Measurements from ENCODE around the gene GNG14. TPM values are rescaled to one million over a fixed set of nuclear protein-coding genes. Genes with fewer than 3 reads are reported as not detected.

Gene GNG14
- total and polyA plus RNA-seq, 2 of the 4 experiments (the other 2 are of a cell fraction) = not detected

DNA sequence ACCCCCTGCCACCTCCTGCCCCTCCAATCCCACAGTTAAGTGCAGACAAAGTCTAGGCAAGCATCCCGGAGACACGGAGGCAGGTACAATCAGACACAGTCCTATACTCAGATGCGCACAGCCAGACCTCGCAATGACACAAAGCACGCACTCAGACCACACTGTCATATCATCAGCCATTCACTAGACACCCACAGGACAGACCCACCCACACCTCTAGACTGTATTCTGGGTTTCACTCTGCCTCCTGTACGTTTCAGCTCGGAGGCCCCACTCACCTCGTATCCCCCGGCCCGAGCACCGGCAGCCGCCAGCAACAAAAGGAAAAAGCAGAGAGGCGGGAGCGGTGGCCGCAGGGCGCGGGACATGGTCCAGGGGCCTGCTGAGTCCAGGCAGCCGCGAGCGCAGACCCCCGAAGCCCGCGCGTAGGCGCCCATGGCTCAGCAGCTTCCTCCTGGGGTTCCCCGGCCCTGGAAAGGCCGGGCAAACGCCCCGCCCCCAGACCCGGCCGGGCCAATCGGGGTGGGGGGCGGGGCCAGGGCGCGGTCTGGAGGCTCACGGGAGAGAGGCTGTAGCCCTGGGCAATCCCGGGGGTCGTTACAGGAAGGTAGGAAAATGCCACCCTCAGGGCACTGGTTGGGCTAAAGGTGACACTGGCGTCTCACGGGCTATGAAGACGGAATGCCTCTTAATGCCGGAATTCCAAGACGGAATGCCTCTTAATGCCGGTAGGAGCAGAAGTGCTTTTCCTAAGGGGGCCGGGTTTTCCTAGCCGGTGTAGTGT lies 21.3 kb upstream of the GNG14 start, which contains the start of the genes MAN2B1 and WDR83:
Gene MAN2B1, minus strand, starts transcription at position 478 of the 784 bp plus-strand sequence. Its CDS starts 41 bp downstream, at position 437.
Gene WDR83, plus strand, starts transcription at position 543 of the 784 bp plus-strand sequence. CDS start 2,984 bp downstream, outside the sequence.
- peaks cover 16% of the 10 kb centered on the region for H3K36me3 ChIP-seq (ENCODE audit: control insufficient read depth, insufficient read depth, low read length)
- H2BK20ac ChIP-seq (ENCODE audit: low read depth, low read length) = no peak within 1 kb of the TSS
- TF ChIP-seq MXI1 (IDR thresholded peaks at IDR 0.05; ENCODE audit: borderline replicate concordance, low read depth, low read length) = 0 out of 2 replicates have a peak, but pooled peaks have one; percentile 28
- no peak for TF ChIP-seq FOS (IDR thresholded peaks at IDR 0.05; ENCODE audit: low read depth, low read length)
- TF ChIP-seq MAZ (IDR thresholded peaks at IDR 0.05; ENCODE audit: borderline replicate concordance, low read depth, low read length) = 0 out of 2 replicates have a peak, but pooled peaks have one; percentile 18
- 0 out of 2 replicates have a peak, but pooled peaks have one; percentile 5 for TF ChIP-seq ELK1 (IDR thresholded peaks at IDR 0.05; ENCODE audit: borderline replicate concordance, low read depth, low read length)
- TF ChIP-seq CHD1 (IDR thresholded peaks at IDR 0.05; ENCODE audit: low read depth, low read length) = no peak
- TF ChIP-seq RAD21 (IDR thresholded peaks at IDR 0.05; ENCODE audit: low read length) = no peak
- TF ChIP-seq CEBPB (IDR thresholded peaks at IDR 0.05; ENCODE audit: low read depth, low read length) = no peak
- no peak for TF ChIP-seq NFE2L2 (IDR thresholded peaks at IDR 0.05; ENCODE audit: low read depth, low read length)
- no TSS peak for BruUV-seq (replicated peaks)
- H2AK5ac ChIP-seq (ENCODE audit: low read depth, low read length) = peak within 1 kb of the TSS; percentile 66; the same call in 1 of the 2 replicates
- peak within 1 kb of the TSS; percentile 71 for H3K27ac ChIP-seq (ENCODE audit: insufficient read depth, low read length)
- dilution Hi-C loops (cut with HindIII; ENCODE audit: low sequenced_read_pairs, unreplicated experiment) (no loop called here), intact Hi-C loops (cut with micrococcal nuclease) (no loop called here), in situ Hi-C loops (cut with MboI; ENCODE audit: low sequenced_read_pairs) (no loop called here)
- H4K8ac ChIP-seq (ENCODE audit: low read depth in 2 of 2, low read length in 2 of 2) = peak within 1 kb of the TSS; percentile 87 to 95
- peak within 1 kb of the TSS; percentile 87 for H4K5ac ChIP-seq (ENCODE audit: low read depth, low read length)
- peak within 1 kb of the TSS; percentile 18 for H2BK5ac ChIP-seq (ENCODE audit: low read depth, low read length, poor library complexity, severe bottlenecking)
- H3K9me1 ChIP-seq (ENCODE audit: insufficient read depth, low read length) = 0 out of 2 replicates have a peak, but pooled peaks cover 13% of the 10 kb centered on the region
- ATAC-seq (ENCODE audit: low read depth) (peak; percentile 94), DNase-seq (peak; percentile 52)
- peak within 1 kb of the TSS; percentile 87 for H3K9ac ChIP-seq (ENCODE audit: low read depth, low read length)
- H3K14ac ChIP-seq (replicated peaks; ENCODE audit: low read depth, low read length) = peak within 1 kb of the TSS; percentile 96
- peak within 1 kb of the TSS; percentile 97 for H2AK9ac ChIP-seq (replicated peaks; ENCODE audit: low read depth, low read length, poor library complexity)
- H4K20me1 ChIP-seq (ENCODE audit: insufficient read depth, low read length) = no peaks in the 10 kb centered on the region
- H3K27me3 ChIP-seq (ENCODE audit: control insufficient read depth, insufficient read depth, low read length) = no peaks in the 10 kb centered on the region
- H3K4me3 ChIP-seq (ENCODE audit: insufficient read depth, low read depth, low read length) = peak within 1 kb of the TSS; percentile 85
- peak within 1 kb of the TSS; percentile 95 for H3K4me2 ChIP-seq (ENCODE audit: low read depth, low read length)
- H3K56ac ChIP-seq (ENCODE audit: extremely low read depth, insufficient read depth, low read length) = peak within 1 kb of the TSS; percentile 70
- ChIA-PET CTCF (interaction anchor here (0.7 kb wide), 1 partner anchor 10 kb away, joined by 3 read pairs; no protein-coding TSS in a partner anchor), POLR2A (ENCODE audit: unreplicated experiment) (no interaction called here)
- H4K91ac ChIP-seq (ENCODE audit: insufficient read depth, low read depth, low read length) = peak within 1 kb of the TSS; percentile 42
- H2BK120ac ChIP-seq (ENCODE audit: low read depth, low read length) = 0 out of 2 replicates have a peak within 1 kb of the TSS, but pooled peaks have one; percentile 2
- H3K23ac ChIP-seq (ENCODE audit: low read depth, low read length) = peak within 1 kb of the TSS; percentile 86; the same call in 1 of the 2 replicates
- WGBS, 2 experiments (ENCODE audit: extremely low coverage in 2 of 2, insufficient read length in 1 of 2) = 4% methylated on average over 36 of the region's 46 CpGs; no CpG with 5 or more reads in 1 of the 2 experiments
- H3K18ac ChIP-seq (ENCODE audit: low read depth, low read length) = no peak within 1 kb of the TSS
- no peaks in the 10 kb centered on the region for H3K9me3 ChIP-seq (ENCODE audit: control insufficient read depth, insufficient read depth, low read length)
- H2BK15ac ChIP-seq (ENCODE audit: low read depth, low read length) = no peak within 1 kb of the TSS
- H3K79me1 ChIP-seq (ENCODE audit: low read depth in 1 of 2, low read length in 2 of 2) = peaks cover 38 to 63% of the 10 kb centered on the region in 2 experiments
- H3K4ac ChIP-seq (ENCODE audit: low read depth, low read length) = peak within 1 kb of the TSS; percentile 92
- peak within 1 kb of the TSS; percentile 96 for H2AFZ ChIP-seq (replicated peaks; ENCODE audit: low read length, poor library complexity)
- H3K4me1 ChIP-seq (ENCODE audit: control insufficient read depth, insufficient read depth, low read length) = peaks cover 15% of the 10 kb centered on the region

Data from IMR-90 (cell line).